Vagina (tissue), 2 donors: ENCODE measurements around the gene HAUS5.

Experiments used
- CTCF ChIP-seq, 3 experiments: fragments of 450-650 bp in 2 of 3; fragments of 200-600 bp in 1 of 3; sonication (generic) in 1 of 3; IDR thresholded peaks; one replicate each; pipeline ENCODE4 v1.5.1; 2017 to 2019; ENCODE audit warnings: antibody characterized with exemption in 3 of 3, mild to moderate bottlenecking in 2 of 3, moderate library complexity in 2 of 3
- POLR2AphosphoS5 ChIP-seq, 2 donors: sonication (generic); formaldehyde crosslinking; IDR thresholded peaks; one replicate each; pipeline ENCODE4 v1.9.0; 2017; ENCODE audit warnings: antibody characterized with exemption in 2 of 2, mild to moderate bottlenecking in 2 of 2, low read depth in 1 of 2; ENCODE audit not compliant: insufficient read depth in 1 of 2

- TF ChIP-seq CTCF (IDR thresholded peaks at IDR 0.05) (no peak), POLR2AphosphoS5 (IDR thresholded peaks at IDR 0.05; ENCODE audit: insufficient read depth in 1 of 2, low read depth in 1 of 2) (no peak)
These were observed 34.6 kb upstream of the HAUS5 start for GRCh38 chr19:35577918-35578317.
